ENCODE measurements around the gene ARL8A.
"Not testable (repeated sequence)": the region's sequence is repeated elsewhere in the genome, so short reads cannot be mapped to it uniquely, and the experiment has no call there.

Gene ARL8A

DNA sequence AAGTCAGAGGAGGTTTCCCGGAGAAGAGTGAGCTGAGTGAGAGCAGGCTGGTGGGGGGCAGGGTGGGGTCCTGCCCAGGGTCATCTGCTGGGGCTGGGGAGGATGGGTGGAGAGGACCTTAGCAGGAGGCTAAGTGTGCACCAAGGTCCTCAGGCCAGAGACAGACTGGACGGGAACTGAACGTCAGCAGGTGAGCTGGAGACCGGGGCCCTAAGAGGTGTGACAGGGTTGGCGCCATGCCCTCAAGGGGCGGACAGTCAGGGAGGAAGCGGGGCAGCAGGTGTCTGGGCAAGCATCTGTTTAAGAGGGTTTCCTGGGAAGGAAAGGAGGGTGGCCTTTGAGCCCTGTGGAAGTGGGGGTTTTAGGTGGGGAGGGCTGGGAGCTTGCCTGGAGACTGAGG lies 29.5 kb upstream of the ARL8A start:
- no peak for DNase-seq (ENCODE audit: low read depth)

DNA sequence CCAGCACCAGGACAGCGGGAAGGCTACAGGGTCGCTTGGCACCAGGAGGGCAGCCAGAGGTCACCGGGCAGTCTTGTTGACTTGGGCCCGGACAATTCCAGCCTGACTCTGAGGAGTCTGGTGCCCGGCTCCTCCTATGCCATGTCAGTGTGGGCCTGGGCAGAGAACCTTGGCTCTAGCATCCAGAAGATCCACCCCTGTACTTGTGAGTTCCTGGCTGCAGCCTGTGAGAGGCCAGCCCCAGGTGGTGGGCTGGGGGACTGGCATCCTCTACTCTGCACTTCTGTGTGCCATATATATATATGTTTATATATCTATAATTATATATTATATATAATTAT lies 27.4 kb upstream of the ARL8A start:
- no peak for DNase-seq (ENCODE audit: low read depth)

DNA sequence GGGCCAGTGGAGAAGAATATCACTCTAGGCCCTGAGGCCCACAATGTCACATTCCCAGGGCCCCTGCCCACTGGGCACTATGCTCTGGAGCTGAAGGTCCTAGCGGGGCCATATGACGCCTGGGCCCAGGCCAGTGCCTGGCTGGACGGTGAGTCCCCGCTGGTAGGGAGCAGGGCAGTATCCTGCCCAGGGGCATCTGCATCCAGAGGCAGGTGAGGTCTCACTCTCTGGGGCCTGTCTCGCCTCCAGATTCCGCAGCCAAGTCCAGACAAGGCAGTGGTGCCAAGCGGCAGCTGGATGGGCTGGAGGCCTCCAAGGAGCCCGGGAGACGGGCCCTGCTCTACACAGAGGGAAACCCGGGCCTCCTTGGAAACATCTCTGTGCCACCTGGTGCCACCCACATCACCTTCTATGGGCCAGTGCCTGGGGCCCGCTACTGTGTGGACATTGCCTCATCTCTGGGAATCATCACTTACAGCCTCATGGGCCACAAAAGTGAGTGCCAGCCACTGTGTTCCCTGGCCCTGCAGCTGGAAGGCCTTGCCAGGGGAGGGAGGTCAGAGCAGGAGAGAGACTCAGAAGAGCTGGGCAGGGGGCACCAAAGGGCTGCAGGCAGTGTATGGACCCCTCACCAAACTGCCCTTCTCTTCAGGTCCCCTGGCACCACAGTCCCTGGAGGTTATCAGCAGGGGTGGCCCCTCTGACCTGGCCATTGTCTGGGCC lies 26.9 kb upstream of the ARL8A start:
- DNase-seq (ENCODE audit: low read depth) = no peak

DNA sequence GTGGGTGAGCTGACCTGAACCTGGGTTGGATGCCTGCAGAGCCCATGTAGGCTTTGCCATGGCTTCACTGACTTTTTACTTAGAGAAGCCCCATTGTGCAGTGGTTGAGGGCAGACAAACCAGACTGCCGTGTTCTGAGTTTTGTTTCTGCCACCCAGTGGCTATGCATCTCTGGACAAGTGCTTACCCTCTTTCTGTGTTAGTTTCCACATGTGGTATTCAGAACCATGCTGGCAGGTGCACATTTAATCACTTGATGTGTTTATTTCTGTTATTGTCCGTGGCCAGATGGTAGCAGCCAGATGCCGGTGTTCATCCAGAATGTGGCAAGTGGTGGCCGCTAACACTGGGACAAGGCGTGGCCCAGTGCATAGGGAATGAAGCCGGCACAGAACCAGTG lies 26.2 kb upstream of the ARL8A start:
- no peak for DNase-seq (ENCODE audit: low read depth)

GRCh38 chr1:202168861-202169260 lies 24.3 kb upstream of the ARL8A start:
- no peak for DNase-seq (ENCODE audit: low read depth)

DNA sequence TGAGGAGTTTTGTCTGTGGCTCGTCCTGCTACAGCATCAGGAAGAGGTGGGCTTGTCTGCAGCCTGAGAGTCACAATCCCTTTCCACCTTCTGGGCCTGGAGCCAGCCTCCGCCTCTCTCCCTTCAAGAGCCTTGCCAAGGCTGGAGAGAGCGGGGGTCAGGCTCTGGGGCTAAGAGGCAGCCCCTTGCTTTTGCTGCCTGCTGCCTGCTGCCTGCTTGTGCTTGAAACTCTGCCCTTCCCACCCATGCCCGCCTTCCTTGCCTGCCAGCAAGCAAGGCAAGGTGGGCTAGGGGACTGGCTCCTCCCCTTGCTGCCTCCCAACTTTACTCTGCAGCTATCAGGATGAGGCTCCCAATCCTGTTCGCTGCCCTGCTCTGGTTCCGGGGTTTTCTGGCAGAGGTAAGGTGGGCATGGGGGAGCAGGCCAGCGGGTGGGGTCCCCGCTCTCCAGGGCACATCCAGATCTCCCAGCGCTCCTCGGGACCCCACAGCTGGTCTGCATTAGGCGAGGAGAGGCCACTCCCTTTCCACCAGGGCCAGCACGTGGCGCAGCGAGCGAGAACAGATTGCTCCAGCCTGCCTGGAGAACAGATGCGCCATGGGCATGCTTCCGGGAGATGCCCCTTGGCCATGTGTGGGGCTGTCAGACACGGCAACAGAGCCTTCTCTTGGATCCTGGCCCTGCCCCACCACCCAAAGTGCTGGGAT lies 23.3 kb upstream of the ARL8A start:
- DNase-seq (ENCODE audit: low read depth) = no peak

DNA sequence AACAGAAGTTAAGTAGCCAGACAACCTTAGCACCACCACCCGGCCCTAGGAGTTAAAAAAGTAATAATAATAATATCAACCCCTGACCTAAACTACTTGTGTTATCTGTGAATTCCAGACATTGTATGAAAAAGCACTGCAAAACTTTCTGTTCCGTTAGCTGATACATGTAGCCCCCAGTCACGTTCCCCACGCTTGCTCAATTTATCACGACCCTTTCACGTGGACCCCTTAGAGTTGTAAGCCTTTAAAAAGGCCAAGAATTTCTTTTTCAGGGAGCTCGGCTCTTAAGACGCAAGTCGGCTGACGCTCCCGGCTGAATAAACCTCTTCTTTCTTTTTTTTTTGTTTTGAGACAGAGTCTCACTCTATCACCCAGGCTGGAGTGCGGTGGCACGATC lies 22.5 kb upstream of the ARL8A start:
- not testable (repeated sequence) for DNase-seq (ENCODE audit: low read depth)

- DNase-seq (ENCODE audit: low read depth) = no peak
These were observed 21.7 kb upstream of the ARL8A start for GRCh38 chr1:202165942-202166843.

DNA sequence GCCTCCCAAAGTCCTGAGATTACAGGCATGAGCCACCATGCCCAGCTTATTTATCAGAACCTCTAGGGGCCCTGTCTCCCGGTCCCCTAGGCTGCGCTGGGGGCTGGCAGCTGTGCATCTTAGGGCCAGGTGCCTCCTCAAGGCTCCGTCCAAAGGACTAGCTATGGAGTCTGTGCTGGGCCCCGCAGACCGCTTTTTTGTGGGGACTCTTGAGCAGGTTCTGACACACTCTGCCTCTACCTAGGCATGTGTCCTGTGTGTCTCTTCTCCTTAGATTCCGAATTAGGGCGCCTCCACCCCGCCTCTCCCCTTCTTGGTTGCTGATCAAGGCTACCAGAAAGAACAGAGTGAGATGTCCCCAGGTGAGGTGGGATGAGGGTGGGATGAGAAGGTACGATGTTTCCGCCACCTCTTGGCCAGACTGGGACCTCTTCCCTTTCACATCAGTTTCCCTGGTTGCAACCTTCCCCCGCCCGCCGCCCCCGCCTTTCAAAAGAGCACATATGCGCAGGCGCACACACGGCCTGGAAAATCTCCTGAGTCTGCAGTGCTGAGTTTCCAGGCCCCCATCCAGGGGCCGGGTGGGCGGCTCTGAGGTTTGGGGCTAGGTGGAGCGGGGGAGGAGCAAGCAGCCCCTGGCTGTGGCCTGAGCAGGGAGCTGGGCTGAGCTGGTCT lies 20.9 kb upstream of the ARL8A start:
- no peak for DNase-seq (ENCODE audit: low read depth)

- DNase-seq (ENCODE audit: low read depth) = peak; percentile 58
These were observed 19.9 kb upstream of the ARL8A start for GRCh38 chr1:202164271-202165037.

DNA sequence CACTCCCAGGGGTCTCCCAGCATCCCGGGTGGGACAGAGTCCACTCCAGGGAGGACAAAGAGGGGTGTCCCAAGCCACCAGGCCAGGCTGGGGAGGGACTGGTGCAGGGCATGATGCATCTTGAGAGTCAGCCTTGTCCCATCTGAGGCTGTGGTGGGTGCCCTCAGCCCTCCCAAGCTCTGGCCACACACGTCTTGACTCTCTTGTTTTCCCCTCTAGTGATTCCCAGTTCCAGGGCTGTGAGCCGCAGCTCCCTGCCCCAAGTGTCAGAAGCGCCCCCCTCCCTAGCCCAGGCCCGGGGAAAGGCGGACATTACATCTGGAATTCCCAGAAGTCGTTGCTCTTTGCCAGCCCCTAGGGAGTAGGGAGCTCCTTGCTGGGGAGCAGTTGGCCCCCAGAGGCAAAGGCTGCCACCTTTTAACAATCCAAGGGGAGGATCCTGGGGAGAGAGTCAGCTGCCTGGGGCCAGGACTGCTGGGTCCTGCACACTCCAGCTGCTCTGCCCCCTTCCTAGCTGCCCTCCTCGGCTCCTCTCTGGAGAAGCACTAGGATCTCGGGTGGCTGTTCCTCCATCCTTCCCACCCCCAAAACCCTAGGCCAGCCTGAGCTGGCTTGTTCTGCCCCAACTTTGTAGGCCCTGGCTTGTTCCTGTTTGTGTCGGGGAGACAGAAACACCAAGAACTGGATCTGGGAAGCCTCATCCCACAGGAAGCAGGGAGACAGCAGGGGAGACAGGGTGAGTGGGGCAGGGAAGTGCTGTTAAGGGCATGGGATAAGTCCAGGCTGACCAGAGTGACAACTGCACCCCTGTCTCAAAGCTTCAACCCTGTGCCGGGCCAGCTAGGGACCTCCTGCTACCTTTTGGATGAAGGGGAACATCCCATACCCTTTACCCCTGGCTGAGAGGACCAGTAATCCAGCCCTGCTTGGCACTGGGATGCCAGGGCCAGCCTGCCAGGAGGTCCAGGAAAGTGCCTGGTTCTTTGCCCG lies 19.0 kb upstream of the ARL8A start:
- DNase-seq (ENCODE audit: low read depth) = no peak

- DNase-seq (ENCODE audit: low read depth) = no peak
These were observed 18.1 kb upstream of the ARL8A start for GRCh38 chr1:202162418-202163280.

GRCh38 chr1:202162047-202162417 lies 17.5 kb upstream of the ARL8A start:
- no peak for DNase-seq (ENCODE audit: low read depth)

- DNase-seq (ENCODE audit: low read depth) = no peak
These were observed 16.9 kb upstream of the ARL8A start for GRCh38 chr1:202161151-202162046.

- peak; percentile 71 for DNase-seq (ENCODE audit: low read depth)
These were observed 15.9 kb upstream of the ARL8A start, which contains the start of gene PTPN7 for GRCh38 chr1:202160377-202160940. TSS of gene PTPN7 (minus strand) at chr1:202160602. CDS start at chr1:202159402, 1,200 bp downstream.

- DNase-seq (ENCODE audit: low read depth) = peak; percentile 48
These were observed 15.2 kb upstream of the ARL8A start for GRCh38 chr1:202159534-202160371.
